ENCODE measurements around the gene CNTN5. TPM values are rescaled to one million over a fixed set of nuclear protein-coding genes. Genes with fewer than 3 reads are reported as not detected.

The CNTN5 gene
- total RNA-seq, 2 experiments from 2014 or later: not detected

- Mint-ChIP-seq H3K4me3 (no peak overlapping the region), H3K27me3 (no peaks in the 10 kb centered on the region), H3K36me3 (ENCODE audit: low read depth) (no peaks in the 10 kb centered on the region), H3K9me3 (peaks cover 10% of the 10 kb centered on the region), H3K4me1 (ENCODE audit: low read depth) (no peaks in the 10 kb centered on the region), H3K27ac (no peak overlapping the region)
- ChIA-PET CTCF (no interaction called here), POLR2A (no interaction called here)
- no peak for TF ChIP-seq CTCF (IDR thresholded peaks at IDR 0.05)
- DNase-seq (no peak), ATAC-seq (no peak)
- intact Hi-C loops (cut with micrococcal nuclease): no loop called here
Measured at GRCh38 chr11:100066399-100066798, 1045.7 kb downstream of the CNTN5 start.

- ChIA-PET POLR2A (no interaction called here), CTCF (no interaction called here)
- H3K4me3 Mint-ChIP-seq: no peak overlapping the region
- H3K9me3 Mint-ChIP-seq: peaks cover 7% of the 10 kb centered on the region
- no peak overlapping the region for H3K27ac Mint-ChIP-seq
- ATAC-seq: no peak
- H3K36me3 Mint-ChIP-seq (ENCODE audit: low read depth): no peaks in the 10 kb centered on the region
- H3K4me1 Mint-ChIP-seq (ENCODE audit: low read depth): no peaks in the 10 kb centered on the region
- DNase-seq: no peak
- H3K27me3 Mint-ChIP-seq: no peaks in the 10 kb centered on the region
- no peak for TF ChIP-seq CTCF (IDR thresholded peaks at IDR 0.05)
- intact Hi-C loops (cut with micrococcal nuclease): no loop called here
Measured at GRCh38 chr11:100068116-100068515, 1047.4 kb downstream of the CNTN5 start.

GRCh38 chr11:100072131-100072530 is 1051.4 kb downstream of the CNTN5 start:
- Mint-ChIP-seq H3K36me3 (ENCODE audit: low read depth) (no peaks in the 10 kb centered on the region), H3K27ac (no peak overlapping the region), H3K27me3 (no peaks in the 10 kb centered on the region), H3K9me3 (peaks cover 8% of the 10 kb centered on the region), H3K4me1 (ENCODE audit: low read depth) (no peaks in the 10 kb centered on the region), H3K4me3 (no peak overlapping the region)
- ATAC-seq (no peak), DNase-seq (no peak)
- TF ChIP-seq CTCF (IDR thresholded peaks at IDR 0.05): no peak
- CTCF ChIA-PET: no interaction called here
- POLR2A ChIA-PET: no interaction called here
- intact Hi-C loops (cut with micrococcal nuclease): no loop called here

- Mint-ChIP-seq H3K4me3 (no peak overlapping the region), H3K27ac (no peak overlapping the region), H3K9me3 (peaks cover 8% of the 10 kb centered on the region), H3K4me1 (ENCODE audit: low read depth) (no peaks in the 10 kb centered on the region), H3K36me3 (ENCODE audit: low read depth) (no peaks in the 10 kb centered on the region), H3K27me3 (no peaks in the 10 kb centered on the region)
- ChIA-PET CTCF (no interaction called here), POLR2A (no interaction called here)
- DNase-seq (no peak), ATAC-seq (no peak)
- TF ChIP-seq CTCF (IDR thresholded peaks at IDR 0.05): no peak
- intact Hi-C loops (cut with micrococcal nuclease): no loop called here
Measured at GRCh38 chr11:100080381-100080780, 1059.6 kb downstream of the CNTN5 start.

- Mint-ChIP-seq H3K36me3 (ENCODE audit: low read depth) (no peaks in the 10 kb centered on the region), H3K27me3 (no peaks in the 10 kb centered on the region), H3K4me3 (no peak overlapping the region), H3K27ac (no peak overlapping the region), H3K9me3 (peaks cover 3% of the 10 kb centered on the region), H3K4me1 (ENCODE audit: low read depth) (no peaks in the 10 kb centered on the region)
- ChIA-PET CTCF (no interaction called here), POLR2A (no interaction called here)
- DNase-seq (no peak), ATAC-seq (no peak)
- TF ChIP-seq CTCF (IDR thresholded peaks at IDR 0.05): no peak
- intact Hi-C loops (cut with micrococcal nuclease): no loop called here
Measured at GRCh38 chr11:100080821-100081220, 1060.1 kb downstream of the CNTN5 start.

Data from activated CD8-positive, alpha-beta T cell treated with anti-CD3 and anti-CD28 coated beads for 36 hours (primary cell).